Renal pelvis (tissue), 4 donors: ENCODE data around the gene SDF2L1. TPM values are rescaled to one million over a fixed set of nuclear protein-coding genes. Genes with fewer than 3 reads are reported as not detected.
"Not testable (repeated sequence)": the region's sequence is repeated elsewhere in the genome, so short reads cannot be mapped to it uniquely, and the experiment has no call there.

ENCODE experiments used
- DNase-seq: peaks from one replicate; pipeline ENCODE4 v3.0.0-alpha.2; 2013
- polyA plus RNA-seq, 3 donors: library from polyadenylated mRNA; unstranded; fragments of 120-200 nt; gene quantifications; one replicate each; pipeline ENCODE4 v1.2.1, GENCODE V29; 2013; ENCODE audit not compliant: insufficient read length in 3 of 3

The SDF2L1 gene
- polyA plus RNA-seq, 3 donors, result 20.9 to 27.5 (median 22.3) TPM

DNA sequence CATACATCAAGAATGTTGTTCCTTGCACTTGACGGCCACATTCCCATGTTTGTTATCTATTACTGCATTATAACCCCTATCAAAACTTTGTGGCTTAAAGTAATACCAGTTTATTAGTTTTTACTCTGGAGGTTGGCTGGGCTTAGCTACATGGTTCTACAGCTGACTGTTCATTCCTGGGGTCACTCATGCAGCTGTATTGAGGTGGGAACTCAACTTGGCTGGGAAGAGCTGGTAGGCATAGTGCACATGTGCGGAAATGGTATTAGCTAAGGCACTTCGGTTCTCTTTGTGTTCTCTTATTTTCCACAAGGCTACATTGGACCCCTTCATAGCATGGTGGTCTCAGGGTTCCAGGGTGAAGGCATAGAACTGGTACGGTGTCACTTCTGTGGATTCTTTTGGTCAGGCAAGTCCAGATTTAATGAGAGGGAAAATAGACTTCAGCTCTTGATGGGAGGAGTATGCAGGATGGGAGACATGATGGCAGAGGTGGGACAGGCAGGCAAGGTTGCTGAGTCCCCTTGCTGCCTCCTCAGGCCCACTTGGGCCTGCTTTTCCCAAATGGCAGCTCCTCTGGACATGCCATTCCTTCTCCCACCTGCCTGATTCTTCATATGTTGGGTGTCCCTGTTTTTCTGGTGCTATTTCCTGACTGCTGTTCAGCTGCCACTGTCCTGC lies 28.4 kb upstream of the SDF2L1 start:
- DNase-seq, result no peak

DNA sequence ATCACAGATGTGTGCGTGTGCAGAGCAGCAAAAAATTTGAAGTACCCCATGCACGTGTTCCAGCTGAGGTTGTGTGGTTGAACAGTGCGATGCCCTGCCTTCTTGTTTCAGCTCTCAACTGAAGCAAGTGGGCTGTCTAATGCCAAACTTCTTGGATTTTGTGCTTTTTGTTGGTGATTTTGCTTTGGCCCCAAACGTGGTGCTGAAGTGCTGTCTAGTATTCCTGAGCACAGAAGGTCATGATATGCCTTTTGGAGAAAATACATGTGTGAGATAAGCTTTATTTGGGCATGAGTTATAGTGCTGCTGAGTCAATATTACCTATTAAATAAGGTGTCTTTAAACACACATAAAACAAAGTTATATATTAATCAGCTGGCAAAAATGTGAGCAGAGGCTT lies 26.4 kb upstream of the SDF2L1 start:
- no peak for DNase-seq

DNA sequence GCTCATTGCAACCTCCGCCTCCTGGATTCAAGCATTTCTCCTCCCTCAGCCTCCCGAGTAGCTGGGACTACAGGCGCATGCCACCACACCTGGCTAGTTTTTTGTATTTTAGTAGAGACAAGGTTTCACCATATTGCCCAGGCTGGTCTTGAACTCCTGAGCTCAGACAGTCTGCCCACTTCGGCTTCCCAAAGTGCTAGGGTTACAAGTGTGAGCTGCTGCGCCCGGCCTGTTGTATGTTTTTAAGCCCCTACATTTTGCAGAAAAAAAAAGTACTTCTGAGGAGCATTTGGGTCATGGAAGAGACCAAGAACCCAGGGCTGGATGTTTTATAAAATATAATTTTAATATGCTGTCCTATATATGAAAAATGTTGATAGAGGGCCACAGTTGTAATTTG lies 24.8 kb upstream of the SDF2L1 start:
- DNase-seq, result not testable (repeated sequence)

GRCh38 chr22:21621025-21621424 lies 21.1 kb upstream of the SDF2L1 start:
- no peak for DNase-seq

GRCh38 chr22:21622011-21622918 lies 19.8 kb upstream of the SDF2L1 start:
- no peak for DNase-seq

GRCh38 chr22:21622919-21623647 lies 19.0 kb upstream of the SDF2L1 start:
- no peak for DNase-seq

GRCh38 chr22:21623648-21623970 lies 18.5 kb upstream of the SDF2L1 start:
- DNase-seq, result no peak

GRCh38 chr22:21624120-21624879 lies 17.8 kb upstream of the SDF2L1 start:
- no peak for DNase-seq

GRCh38 chr22:21624880-21625791 lies 17.0 kb upstream of the SDF2L1 start:
- no peak for DNase-seq

- no peak for DNase-seq
Observed at GRCh38 chr22:21626073-21626734, 15.9 kb upstream of the SDF2L1 start.

DNA sequence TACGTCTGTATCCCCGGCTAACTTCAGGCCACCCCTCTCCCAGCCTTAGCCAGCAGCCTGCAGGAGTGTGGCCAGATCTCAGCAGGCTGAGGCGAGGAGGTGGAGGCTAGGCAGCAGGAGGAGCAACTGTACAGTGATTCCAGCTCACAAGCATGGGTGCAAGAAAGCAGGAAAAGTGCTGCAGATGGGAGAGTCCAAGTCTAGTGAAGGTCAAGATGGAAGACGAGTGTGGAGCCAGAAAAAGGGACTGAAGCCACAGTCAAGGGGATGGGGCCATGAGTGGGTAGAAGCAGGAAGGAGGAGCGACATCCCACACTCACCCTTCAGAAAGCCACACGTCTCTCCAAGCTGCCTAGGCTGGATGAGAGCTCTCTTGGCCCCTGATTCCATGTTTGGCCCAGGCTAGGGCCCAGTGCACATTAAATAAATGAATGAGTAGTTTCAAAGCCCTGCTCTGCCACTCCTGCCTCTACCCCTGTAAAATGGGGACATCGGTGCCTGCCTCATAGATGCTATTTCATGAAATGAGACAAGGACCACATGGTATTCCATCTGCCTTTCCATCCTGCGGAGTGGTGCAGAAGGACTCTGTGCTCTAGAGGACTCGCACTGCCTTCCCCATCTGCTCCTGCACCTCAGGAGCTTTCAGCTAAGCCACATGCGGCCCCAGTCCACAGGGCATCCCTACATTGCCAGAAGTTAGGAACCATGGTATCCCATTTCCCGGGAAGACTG lies 15.2 kb upstream of the SDF2L1 start:
- no peak for DNase-seq

DNA sequence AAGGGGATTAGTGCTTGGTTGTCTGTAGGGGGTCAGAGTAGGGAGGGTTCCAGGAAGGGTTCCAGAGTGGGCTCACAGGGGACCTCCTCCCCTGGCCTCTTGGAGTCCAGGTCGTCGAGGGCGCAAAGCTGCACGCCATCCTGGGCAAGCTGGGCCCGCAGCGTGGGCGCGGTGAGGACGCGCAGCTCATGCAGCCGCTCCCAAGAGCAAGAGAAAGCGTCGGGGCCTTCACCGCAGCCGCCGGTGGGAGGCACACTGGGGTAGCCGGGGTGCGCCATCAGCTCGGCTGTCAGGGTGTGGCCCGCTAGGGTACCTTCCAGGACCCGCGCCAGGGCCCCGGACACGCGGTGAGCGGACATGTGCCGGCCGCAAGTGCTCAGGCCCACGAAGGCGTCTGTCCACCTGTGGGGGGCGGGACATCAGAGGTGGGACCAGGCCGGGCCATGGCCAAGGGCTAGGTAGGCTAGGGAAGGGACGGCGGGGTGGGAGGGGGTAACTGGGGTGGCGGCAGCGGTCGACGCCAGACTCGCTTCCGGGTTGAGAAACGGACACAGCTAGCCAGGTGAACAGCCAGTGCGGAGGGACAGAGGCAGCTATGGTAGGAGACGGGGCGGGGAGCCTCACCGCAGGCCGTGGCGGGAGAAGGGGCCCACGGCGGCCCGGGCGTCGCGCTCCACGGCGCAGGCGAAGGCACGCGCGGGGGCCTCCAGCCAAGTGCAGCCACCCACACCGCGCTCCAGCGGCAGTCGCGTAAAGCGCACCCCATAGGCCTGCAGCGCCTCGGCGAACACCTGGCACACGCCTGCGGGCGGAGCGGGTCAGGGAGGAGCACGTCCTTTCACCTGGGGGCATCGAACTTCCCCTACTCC lies 13.5 kb upstream of the SDF2L1 start:
- no peak for DNase-seq

- peak; percentile 91 for DNase-seq
Observed at GRCh38 chr22:21629255-21630149, 12.6 kb upstream of the SDF2L1 start, which contains the start of gene YDJC. Gene YDJC (minus strand): TSS chr22:21630022. CDS start chr22:21630014, 8 bp downstream.

DNA sequence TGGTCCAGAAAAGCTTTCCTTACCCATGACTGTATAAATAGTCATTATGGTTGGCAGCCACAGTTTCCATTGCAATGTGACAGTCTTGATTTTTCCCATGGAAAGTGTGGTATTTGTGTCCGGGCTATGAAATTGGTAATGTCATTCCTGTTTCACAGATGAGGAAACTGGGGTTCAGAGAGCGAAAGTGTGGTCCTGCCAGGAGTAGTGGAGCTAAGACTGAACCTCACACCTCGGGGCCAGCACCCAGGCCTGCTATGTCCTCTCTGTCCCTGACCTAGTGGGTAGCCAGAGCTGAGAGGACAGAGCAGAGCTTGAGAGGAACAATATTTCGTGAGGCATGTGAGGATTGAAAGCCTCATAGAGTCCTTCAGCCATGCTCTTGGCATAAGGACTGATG lies 11.1 kb upstream of the SDF2L1 start:
- DNase-seq, result no peak

- DNase-seq, result no peak
Observed at GRCh38 chr22:21632237-21632895, 9.7 kb upstream of the SDF2L1 start, which contains the start of gene CCDC116. Gene CCDC116 (plus strand): TSS chr22:21632760. CDS start chr22:21633182, 422 bp downstream.

DNA sequence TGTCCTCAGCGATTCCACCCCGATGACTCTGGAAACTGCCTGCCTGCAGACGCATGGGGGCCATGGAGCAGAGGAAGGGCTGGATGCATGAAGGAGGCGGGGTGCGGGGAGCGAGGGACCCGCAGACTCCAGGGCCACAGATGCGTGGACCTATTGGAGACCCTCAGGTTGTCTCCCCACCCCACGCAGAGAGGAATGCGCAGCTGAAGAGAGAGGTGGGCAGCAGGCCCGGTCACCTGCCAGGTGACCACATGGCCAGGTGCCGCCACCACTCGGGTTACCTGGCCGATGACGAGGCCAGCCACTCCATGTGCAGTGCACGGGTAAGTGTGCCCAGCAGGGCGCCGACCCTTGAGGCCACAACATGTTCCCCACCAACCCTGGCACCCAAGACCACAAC lies 9.2 kb upstream of the SDF2L1 start:
- no peak for DNase-seq

GRCh38 chr22:21633481-21633880 lies 8.6 kb upstream of the SDF2L1 start:
- DNase-seq, result no peak
